Measurements from ENCODE around the gene NAA80.

DNA sequence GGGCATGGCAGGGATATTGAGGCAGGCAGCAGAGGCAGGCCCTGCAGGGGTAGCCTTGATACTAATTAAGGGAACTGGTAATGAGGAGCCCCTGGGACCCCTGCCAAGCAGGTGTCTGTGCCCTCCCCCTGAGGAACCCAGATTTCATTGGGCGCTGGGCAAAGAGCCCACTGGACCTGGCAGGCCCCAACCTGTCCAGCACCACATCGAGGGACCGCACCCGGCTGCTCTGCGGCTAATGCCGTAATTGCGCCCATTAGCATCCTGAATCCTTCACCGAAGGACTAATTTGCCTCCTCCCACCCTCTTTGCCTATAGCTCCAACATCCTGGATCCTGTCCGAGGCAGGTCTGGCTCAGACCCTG lies 44.0 kb downstream of the NAA80 start:
- TF ChIP-seq EZH2phosphoT487 (IDR thresholded peaks at IDR 0.05; ENCODE audit: borderline replicate concordance): no peak
- TF ChIP-seq, protein P1, sequence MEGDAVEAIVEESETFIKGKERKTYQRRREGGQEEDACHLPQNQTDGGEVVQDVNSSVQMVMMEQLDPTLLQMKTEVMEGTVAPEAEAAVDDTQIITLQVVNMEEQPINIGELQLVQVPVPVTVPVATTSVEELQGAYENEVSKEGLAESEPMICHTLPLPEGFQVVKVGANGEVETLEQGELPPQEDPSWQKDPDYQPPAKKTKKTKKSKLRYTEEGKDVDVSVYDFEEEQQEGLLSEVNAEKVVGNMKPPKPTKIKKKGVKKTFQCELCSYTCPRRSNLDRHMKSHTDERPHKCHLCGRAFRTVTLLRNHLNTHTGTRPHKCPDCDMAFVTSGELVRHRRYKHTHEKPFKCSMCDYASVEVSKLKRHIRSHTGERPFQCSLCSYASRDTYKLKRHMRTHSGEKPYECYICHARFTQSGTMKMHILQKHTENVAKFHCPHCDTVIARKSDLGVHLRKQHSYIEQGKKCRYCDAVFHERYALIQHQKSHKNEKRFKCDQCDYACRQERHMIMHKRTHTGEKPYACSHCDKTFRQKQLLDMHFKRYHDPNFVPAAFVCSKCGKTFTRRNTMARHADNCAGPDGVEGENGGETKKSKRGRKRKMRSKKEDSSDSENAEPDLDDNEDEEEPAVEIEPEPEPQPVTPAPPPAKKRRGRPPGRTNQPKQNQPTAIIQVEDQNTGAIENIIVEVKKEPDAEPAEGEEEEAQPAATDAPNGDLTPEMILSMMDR (conservative IDR thresholded peaks at IDR 0.05; ENCODE audit: low read length): no peak

All from Loucy (cell line).